HG03432 (cell line): Measurements from ENCODE around the gene NINJ2.

Source experiments
- ATAC-seq: cut with Tn5 transposase; IDR thresholded peaks from one replicate; pipeline ENCODE4 v1.9.1; 2021; ENCODE audit warnings: mild to moderate bottlenecking, moderate library complexity; ENCODE audit not compliant: unreplicated experiment

The NINJ2 gene

DNA sequence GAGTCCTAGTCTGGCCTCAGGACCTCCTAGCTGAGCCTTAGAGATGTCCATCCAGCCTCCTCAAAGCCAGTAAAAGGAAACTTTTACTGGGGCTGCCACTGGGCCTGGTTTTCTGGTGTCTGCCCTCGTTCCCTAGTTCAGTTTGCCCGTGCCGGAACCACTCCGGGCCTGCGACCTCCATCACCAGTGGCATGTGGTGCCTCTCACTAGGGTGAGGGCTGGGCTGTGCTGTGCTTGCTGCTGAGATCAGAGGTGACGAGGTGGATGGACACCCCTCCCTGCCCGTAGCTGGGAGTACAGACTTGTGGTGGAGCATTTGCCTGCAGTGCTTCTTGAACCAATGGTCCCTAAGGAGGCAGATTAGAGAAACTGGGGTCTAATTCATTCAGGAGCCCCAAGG, 127.8 kb downstream of the NINJ2 start:
- no peak for ATAC-seq

DNA sequence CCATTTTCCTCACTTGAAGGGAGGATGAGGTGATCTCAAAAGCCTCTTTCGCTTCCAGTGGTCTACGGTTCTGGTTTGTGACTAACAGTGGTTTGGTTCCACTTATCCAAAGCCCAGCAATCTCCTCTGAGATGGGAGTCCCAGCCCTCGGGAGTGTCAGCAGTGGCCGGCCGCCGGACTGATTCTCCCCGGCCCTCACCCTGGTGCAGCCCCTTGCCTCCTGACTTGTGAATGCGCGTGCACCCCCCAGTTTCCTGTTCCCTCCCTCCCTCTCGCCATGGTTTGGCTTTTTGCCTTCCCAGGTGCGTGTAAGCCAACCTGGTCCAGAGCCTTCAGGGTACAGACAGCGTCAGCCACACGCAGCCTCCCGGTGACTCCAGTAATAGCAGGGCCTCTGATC, 129.0 kb downstream of the NINJ2 start:
- ATAC-seq, result no peak

- no peak for ATAC-seq
Measured at GRCh38 chr12:533718-534117, 129.5 kb downstream of the NINJ2 start.

DNA sequence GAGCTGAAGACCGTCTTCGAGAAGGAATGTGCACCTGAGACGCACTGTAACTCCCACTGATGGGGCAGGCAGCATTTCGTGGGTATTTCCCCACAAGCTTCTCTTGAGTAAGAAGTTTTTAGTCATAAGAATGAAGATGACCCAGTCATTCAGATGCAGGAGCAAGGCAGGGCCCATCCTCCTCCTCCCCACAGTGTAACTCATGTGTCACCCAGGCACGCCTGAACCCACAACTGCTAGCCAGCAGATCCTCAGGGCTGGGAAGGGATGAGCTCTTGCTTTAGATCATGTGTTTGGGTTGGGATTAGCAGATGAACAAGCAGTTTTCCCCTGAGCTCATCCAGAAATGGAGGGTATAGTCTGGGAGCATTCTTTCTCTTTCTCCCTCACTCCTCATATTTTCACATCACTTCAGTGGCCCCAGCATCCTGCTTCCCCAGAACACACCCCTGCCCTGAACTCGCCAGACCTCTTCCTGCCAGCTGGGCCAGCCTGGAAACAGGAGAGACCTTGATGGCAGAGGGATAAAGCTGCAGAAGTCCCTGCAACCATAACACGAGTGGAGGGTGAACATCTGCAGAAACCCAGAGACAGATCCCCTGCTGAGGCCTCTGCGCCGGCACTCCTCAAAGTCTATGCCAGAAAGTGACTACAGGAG, 130.2 kb downstream of the NINJ2 start:
- no peak for ATAC-seq

DNA sequence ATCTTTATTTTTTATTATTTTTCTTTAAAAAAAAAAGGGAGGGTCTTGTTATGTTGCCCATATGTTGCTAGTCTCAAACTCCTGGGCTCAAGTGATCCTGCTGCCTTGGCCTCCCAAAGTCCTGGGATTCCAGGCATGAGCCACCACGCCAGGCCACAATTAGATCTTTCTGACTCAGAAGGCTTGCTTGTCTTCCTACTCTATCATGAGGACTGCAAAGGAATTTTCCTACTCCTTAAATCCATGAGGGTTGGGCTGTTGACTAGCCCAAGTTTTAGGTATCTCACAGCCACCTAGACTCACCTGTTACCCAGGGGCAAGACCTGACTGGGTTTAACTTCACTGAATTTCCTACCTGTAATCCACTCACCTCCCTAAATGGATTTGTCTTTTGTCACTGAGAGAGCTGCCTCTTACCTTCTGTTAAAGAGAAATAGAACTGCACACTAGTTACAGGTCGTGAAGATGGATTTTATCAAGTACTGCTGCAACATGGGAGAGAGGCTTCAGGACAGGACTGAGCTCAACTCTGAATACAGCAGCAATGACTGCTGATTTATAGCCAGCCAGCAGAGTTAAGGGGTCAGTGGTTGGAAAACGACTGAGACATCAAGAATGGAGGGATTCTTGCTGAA, 131.2 kb downstream of the NINJ2 start:
- no peak for ATAC-seq

DNA sequence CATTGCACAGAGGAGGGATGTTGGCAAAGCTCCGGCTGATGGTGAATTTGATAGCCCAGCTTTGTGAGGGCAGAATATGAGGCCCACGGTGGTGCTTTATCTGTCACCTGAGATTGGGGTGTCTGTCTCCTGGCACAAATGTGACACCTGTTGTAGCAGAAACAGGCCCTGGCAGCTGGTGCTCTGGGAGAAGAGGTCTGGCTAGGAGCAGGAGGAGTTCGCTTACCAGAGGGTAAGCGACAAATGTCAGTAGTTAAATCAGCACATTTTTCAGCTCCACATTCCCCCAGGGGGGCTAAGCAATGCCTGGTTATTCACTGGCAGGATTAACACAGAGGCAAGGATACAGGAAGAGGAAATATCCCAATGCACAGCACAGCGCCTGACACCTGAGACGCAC, 132.4 kb downstream of the NINJ2 start:
- no peak for ATAC-seq

GRCh38 chr12:530308-530707, 132.9 kb downstream of the NINJ2 start:
- ATAC-seq, result no peak

GRCh38 chr12:527729-528128, 135.5 kb downstream of the NINJ2 start:
- ATAC-seq, result no peak

GRCh38 chr12:527241-527640, 136.0 kb downstream of the NINJ2 start:
- ATAC-seq, result no peak

DNA sequence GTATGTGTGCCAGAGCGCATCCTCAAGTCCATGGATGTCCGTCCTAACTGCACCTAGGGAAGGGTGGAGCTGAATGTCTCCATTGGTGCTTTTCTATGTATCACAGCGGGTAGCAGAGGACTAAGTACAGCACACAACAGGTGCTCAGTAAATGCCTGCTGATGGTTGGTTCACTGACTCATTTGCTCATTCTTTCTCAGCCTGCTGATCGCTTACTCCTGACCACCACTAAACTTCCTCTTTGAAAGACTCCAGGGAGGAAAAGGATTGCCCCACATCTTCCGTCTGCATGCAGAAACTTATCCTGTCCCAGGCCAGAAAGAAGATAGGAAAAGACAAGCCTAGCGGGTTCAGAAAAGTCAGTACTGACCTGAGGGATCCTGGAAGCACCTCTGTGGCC, 137.2 kb downstream of the NINJ2 start:
- no peak for ATAC-seq

GRCh38 chr12:524167-524951, 138.9 kb downstream of the NINJ2 start:
- ATAC-seq, result no peak

DNA sequence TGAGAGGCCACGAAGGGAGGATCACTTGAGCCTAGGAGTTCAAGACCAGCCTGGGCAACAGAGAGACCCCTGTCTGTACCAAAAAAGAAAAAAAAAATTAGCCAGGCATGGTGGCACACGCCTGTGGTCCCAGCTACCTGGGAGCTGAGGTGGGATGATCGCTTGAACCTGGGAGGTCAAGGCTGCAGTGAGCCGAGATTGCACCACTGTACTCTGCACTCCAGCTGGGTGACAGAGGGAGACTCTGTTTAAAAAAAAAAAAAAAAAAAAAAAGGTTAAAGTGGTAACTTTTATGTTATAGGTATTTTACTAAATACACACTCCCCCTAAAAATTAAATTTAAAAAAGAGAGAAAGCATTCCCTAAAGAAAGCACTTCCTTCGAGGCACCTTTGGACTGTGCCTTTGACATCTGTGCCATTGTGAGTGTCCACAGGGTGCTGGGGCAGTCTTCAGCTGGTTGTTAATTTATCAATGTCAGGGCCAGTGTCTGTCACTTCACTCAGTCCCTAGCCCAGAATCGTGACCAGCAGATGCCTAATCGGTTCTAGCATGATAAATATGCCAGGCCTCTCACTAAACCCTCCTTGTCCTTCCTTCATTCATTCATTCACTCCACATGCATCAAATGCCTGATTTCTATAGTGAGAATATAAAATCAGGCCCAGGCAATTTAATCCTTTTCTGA, 140.4 kb downstream of the NINJ2 start:
- no peak for ATAC-seq

GRCh38 chr12:520119-520518, 143.1 kb downstream of the NINJ2 start:
- ATAC-seq, result no peak

GRCh38 chr12:517538-517937, 145.7 kb downstream of the NINJ2 start:
- ATAC-seq, result no peak
